Lower lobe of right lung (tissue), 2 donors: ENCODE results near the gene RAB24. TPM values are rescaled to one million over a fixed set of nuclear protein-coding genes. Genes with fewer than 3 reads are reported as not detected.

Experiments
- ATAC-seq, 2 donors: fragments of 200-7000 bp; cut with Tn5 transposase; one replicate each; pipeline ENCODE4 v1.9.1; 2020 to 2022; ENCODE audit warnings: mild to moderate bottlenecking in 2 of 2, moderate library complexity in 2 of 2
- DNase-seq: peaks from one replicate; pipeline ENCODE4 v3.0.0-alpha.2; 2020
- H3K27ac ChIP-seq: fragments of 200-600 bp; one replicate; pipeline ENCODE4 v1.8.0; 2022
- H3K27me3 ChIP-seq: fragments of 200-600 bp; one replicate; pipeline ENCODE4 v1.8.0; 2022; ENCODE audit warnings: low read depth
- H3K36me3 ChIP-seq: fragments of 200-600 bp; one replicate; pipeline ENCODE4 v1.8.0; 2022; ENCODE audit warnings: mild to moderate bottlenecking
- H3K4me1 ChIP-seq: fragments of 200-600 bp; one replicate; pipeline ENCODE4 v1.8.0; 2022
- H3K4me3 ChIP-seq: fragments of 200-600 bp; one replicate; pipeline ENCODE4 v1.8.0; 2022; ENCODE audit warnings: mild to moderate bottlenecking
- H3K9me3 ChIP-seq: fragments of 200-600 bp; one replicate; pipeline ENCODE4 v1.8.0; 2022
- CTCF ChIP-seq: fragments of 200-600 bp; IDR thresholded peaks from one replicate; pipeline ENCODE4 v1.8.0; 2022; ENCODE audit warnings: antibody characterized with exemption, mild to moderate bottlenecking
- intact Hi-C: fragments of 100-400 bp; cut with DNase I; formaldehyde crosslinking; loops from one replicate; pipeline ENCODE4 v1.11.0; 2022
- total RNA-seq: library from RNA; stranded (reverse); fragmentation: NEBNext Ultra II Directional; extraction: Animal tissue kit (Norgen Biotek cat#: 25700); gene quantifications from one replicate; pipeline ENCODE4 v1.2.1, GENCODE V29; 2021
- donor health status: DM: no; HTN: yes; CAD: no; lungs with severe emphysema.

RAB24 gene
- total RNA-seq, 1 donor from 2014 or later, result 41.6 TPM

GRCh38 chr5:177301503-177302165 is 1.9 kb downstream of the RAB24 start:
- DNase-seq (peak; percentile 61), ATAC-seq (peak; percentile 38 to 53)
- no peaks in the 10 kb centered on the region for H3K27me3 ChIP-seq
- no peak for TF ChIP-seq CTCF
- H3K27ac ChIP-seq, result peak overlapping the region; percentile 68
- peak overlapping the region; percentile 100 for H3K4me3 ChIP-seq
- no peaks in the 10 kb centered on the region for H3K9me3 ChIP-seq
- peaks cover 76% of the 10 kb centered on the region for H3K4me1 ChIP-seq
- intact Hi-C loops, result no loop called here
- H3K36me3 ChIP-seq, result peaks cover 38% of the 10 kb centered on the region

GRCh38 chr5:177300951-177301350 is 2.6 kb downstream of the RAB24 start:
- TF ChIP-seq CTCF, result no peak
- Histone ChIP-seq H3K27ac (peak overlapping the region; percentile 68), H3K27me3 (no peaks in the 10 kb centered on the region), H3K4me3 (no peak overlapping the region), H3K4me1 (peaks cover 77% of the 10 kb centered on the region), H3K36me3 (peaks cover 32% of the 10 kb centered on the region), H3K9me3 (no peaks in the 10 kb centered on the region)
- ATAC-seq (no peak), DNase-seq (no peak)
- intact Hi-C loops, result no loop called here

GRCh38 chr5:177300236-177300880 is 3.2 kb downstream of the RAB24 start:
- no peak for TF ChIP-seq CTCF
- Histone ChIP-seq H3K36me3 (peaks cover 31% of the 10 kb centered on the region), H3K9me3 (no peaks in the 10 kb centered on the region), H3K27me3 (no peaks in the 10 kb centered on the region), H3K4me3 (no peak overlapping the region), H3K27ac (peak overlapping the region; percentile 68), H3K4me1 (peaks cover 76% of the 10 kb centered on the region)
- DNase-seq (peak; percentile 77), ATAC-seq (peak; percentile 47 to 62)
- intact Hi-C loops, result no loop called here

- Histone ChIP-seq H3K9me3 (no peaks in the 10 kb centered on the region), H3K27ac (peak overlapping the region; percentile 68), H3K4me1 (peaks cover 70% of the 10 kb centered on the region), H3K36me3 (peaks cover 32% of the 10 kb centered on the region), H3K4me3 (no peak overlapping the region), H3K27me3 (no peaks in the 10 kb centered on the region)
- ATAC-seq, result no peak
- no peak for TF ChIP-seq CTCF
- intact Hi-C loops, result no loop called here
- no peak for DNase-seq
Observed at GRCh38 chr5:177299697-177300096, 3.8 kb downstream of the RAB24 start.

- ATAC-seq (no peak), DNase-seq (no peak)
- Histone ChIP-seq H3K36me3 (peaks cover 50% of the 10 kb centered on the region), H3K9me3 (no peaks in the 10 kb centered on the region), H3K4me3 (no peak overlapping the region), H3K27me3 (no peaks in the 10 kb centered on the region), H3K4me1 (peaks cover 60% of the 10 kb centered on the region), H3K27ac (no peak overlapping the region)
- intact Hi-C loops, result no loop called here
- TF ChIP-seq CTCF, result no peak
Observed at GRCh38 chr5:177297922-177298321, 5.6 kb downstream of the RAB24 start.
